Measurements from ENCODE around the gene C17orf58. TPM values are rescaled to one million over a fixed set of nuclear protein-coding genes. Genes with fewer than 3 reads are reported as not detected.

The C17orf58 gene
- total and polyA plus RNA-seq, 9 of the 15 experiments (the other 6 are each of a cell fraction or from before 2014, with no cell fraction given), result 8.6 to 37.4 (median 27.6) TPM

GRCh38 chr17:67993153-67993997, 2.9 kb downstream of the C17orf58 start (continued):
- TF ChIP-seq CUX1 (CRISPR knock-in tag; IDR thresholded peaks at IDR 0.05), result no peak; the same call in 1 of the 2 replicates
- TF ChIP-seq MGA (IDR thresholded peaks at IDR 0.05), result peak; percentile 41; the same call in 1 of the 2 replicates
- peak; percentile 84 for TF ChIP-seq NCOA6 (IDR thresholded peaks at IDR 0.05)
- TF ChIP-seq POLR2G (IDR thresholded peaks at IDR 0.05; ENCODE audit: low read depth, low read length), result peak; percentile 90
- TF ChIP-seq ZNF280B (CRISPR knock-in tag; IDR thresholded peaks at IDR 0.05), result no peak
- TF ChIP-seq GATA2 (CRISPR knock-in tag; IDR thresholded peaks at IDR 0.05), result no peak
- TF ChIP-seq CREB1 (IDR thresholded peaks at IDR 0.05), result no peak
- no peak for TF ChIP-seq CREB1 (CRISPR knock-in tag; IDR thresholded peaks at IDR 0.05)
